NB4 (cell line): ENCODE measurements around the gene SOBP.

Source experiments
- DNase-seq: peaks from one replicate; pipeline ENCODE4 v3.0.0; 2010; ENCODE audit warnings: low read depth
- H3K4me3 ChIP-seq: one replicate; pipeline ENCODE4 v1.5.1; 2011; ENCODE audit warnings: mild to moderate bottlenecking, low read depth, low read length, moderate library complexity
- MYC ChIP-seq: IDR thresholded peaks from 2 replicates; pipeline ENCODE4 v1.6.1; 2011; ENCODE audit warnings: low read depth, low read length
- POLR2A ChIP-seq: IDR thresholded peaks from 2 replicates; pipeline ENCODE4 v1.6.1; 2011; ENCODE audit warnings: mild to moderate bottlenecking; ENCODE audit not compliant: insufficient read length; ENCODE audit errors: extremely low read depth
- TF ChIP-seq, protein P1 (sequence below): IDR thresholded peaks from 2 replicates; pipeline ENCODE4 v1.6.1; 2011; ENCODE audit warnings: low read depth, low read length
- TF ChIP-seq, protein P2 (sequence below): IDR thresholded peaks from one replicate; pipeline ENCODE4 v1.5.1; 2012; ENCODE audit warnings: low read depth, low read length

SOBP gene

GRCh38 chr6:107579456-107580056 is 89.6 kb downstream of the SOBP start:
- H3K4me3 ChIP-seq: no peak overlapping the region
- no peak for TF ChIP-seq POLR2A
- TF ChIP-seq, protein P1, sequence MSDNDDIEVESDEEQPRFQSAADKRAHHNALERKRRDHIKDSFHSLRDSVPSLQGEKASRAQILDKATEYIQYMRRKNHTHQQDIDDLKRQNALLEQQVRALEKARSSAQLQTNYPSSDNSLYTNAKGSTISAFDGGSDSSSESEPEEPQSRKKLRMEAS: no peak
- TF ChIP-seq, protein P2, sequence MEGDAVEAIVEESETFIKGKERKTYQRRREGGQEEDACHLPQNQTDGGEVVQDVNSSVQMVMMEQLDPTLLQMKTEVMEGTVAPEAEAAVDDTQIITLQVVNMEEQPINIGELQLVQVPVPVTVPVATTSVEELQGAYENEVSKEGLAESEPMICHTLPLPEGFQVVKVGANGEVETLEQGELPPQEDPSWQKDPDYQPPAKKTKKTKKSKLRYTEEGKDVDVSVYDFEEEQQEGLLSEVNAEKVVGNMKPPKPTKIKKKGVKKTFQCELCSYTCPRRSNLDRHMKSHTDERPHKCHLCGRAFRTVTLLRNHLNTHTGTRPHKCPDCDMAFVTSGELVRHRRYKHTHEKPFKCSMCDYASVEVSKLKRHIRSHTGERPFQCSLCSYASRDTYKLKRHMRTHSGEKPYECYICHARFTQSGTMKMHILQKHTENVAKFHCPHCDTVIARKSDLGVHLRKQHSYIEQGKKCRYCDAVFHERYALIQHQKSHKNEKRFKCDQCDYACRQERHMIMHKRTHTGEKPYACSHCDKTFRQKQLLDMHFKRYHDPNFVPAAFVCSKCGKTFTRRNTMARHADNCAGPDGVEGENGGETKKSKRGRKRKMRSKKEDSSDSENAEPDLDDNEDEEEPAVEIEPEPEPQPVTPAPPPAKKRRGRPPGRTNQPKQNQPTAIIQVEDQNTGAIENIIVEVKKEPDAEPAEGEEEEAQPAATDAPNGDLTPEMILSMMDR: no peak
- TF ChIP-seq MYC: no peak

DNA sequence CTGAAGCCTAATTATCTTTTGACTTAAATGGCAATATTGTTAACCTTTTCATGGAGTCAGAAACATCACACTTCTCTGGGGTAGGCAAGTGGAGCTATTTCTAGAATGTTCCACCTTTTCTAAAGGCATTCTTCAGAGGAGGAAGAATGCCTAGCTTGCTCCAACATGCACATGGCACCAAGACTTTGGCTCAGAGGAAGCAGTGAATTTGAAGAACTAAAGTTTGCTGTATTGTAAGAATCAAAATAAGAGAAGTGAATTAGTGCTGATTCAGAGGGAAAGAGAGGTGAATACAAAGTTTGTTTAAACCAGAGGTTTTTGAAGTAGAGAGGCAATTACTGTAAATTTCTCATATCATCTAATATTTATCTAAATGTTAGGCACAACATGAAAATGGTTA is 92.2 kb downstream of the SOBP start:
- no peak overlapping the region for H3K4me3 ChIP-seq
- no peak for TF ChIP-seq POLR2A
- TF ChIP-seq MYC: no peak
- TF ChIP-seq, protein P1: no peak
- TF ChIP-seq, protein P2: no peak
- DNase-seq: no peak

More at GRCh38 chr6:107579456-107580056, 89.6 kb downstream of the SOBP start:
- DNase-seq: no peak

DNA sequence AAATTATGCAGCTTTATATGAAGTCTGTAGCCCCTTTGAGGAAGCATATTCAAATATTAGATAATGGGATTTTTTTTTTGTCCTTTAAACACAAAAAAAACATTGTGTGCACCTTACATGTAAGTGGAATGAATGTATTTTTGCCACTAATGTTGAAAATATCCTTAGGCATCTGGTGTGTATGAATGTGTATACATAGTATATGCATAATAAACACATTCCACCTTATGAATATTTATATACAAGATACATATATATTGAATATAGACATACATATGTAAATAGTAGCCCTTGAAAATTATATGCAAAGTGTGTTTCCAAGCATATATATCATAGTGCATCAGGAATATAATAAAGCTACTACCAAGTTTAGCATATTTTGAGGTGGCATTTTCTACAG is 94.8 kb downstream of the SOBP start:
- TF ChIP-seq, protein P1: no peak
- TF ChIP-seq, protein P2: no peak
- no peak for TF ChIP-seq MYC
- TF ChIP-seq POLR2A: no peak
- DNase-seq: no peak
- H3K4me3 ChIP-seq: no peak overlapping the region

GRCh38 chr6:107585815-107586435 is 96.0 kb downstream of the SOBP start:
- H3K4me3 ChIP-seq: no peak overlapping the region
- TF ChIP-seq, protein P1: no peak
- TF ChIP-seq POLR2A (no peak), MYC (no peak)
- TF ChIP-seq, protein P2: no peak
- DNase-seq: no peak

DNA sequence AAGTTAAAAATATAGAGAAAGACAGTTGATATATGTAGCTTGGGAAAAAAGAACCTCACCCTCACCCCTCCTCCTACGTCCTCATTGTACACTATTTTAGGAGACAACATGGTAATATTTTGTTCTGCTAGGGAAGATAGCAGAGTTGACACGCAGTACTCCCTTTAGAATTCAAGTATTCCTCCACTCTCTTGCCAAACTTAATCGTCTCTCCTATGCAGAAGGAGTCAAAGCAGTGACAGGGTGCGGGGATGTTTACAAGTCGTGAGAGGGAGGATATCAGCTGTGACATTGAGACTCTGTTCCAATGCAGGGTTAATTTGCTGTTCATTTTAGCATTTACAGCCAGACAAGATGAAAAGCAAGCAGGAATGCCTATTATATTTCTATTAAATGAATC is 97.5 kb downstream of the SOBP start:
- H3K4me3 ChIP-seq: no peak overlapping the region
- no peak for TF ChIP-seq MYC
- TF ChIP-seq, protein P1: no peak
- TF ChIP-seq, protein P2: no peak
- no peak for TF ChIP-seq POLR2A
- DNase-seq: no peak
